ENCODE data around the gene OOEP.

GRCh38 chr6:73389854-73390253 is 20.2 kb upstream of the OOEP start:
- TF ChIP-seq CTCF (IDR thresholded peaks at IDR 0.05; ENCODE audit: insufficient read depth, low read length, poor library complexity, severe bottlenecking) (no peak), EZH2phosphoT487 (conservative IDR thresholded peaks at IDR 0.05; ENCODE audit: low read length) (no peak)
